Measurements from ENCODE around the gene CARD10.

GRCh38 chr22:37464181-37464580 is 55.0 kb downstream of the CARD10 start:
- TF ChIP-seq CTCF (conservative IDR thresholded peaks at IDR 0.05) (no peak), EZH2 (IDR thresholded peaks at IDR 0.05; ENCODE audit: low read depth) (no peak)
